GM19099 (cell line): ENCODE data around the gene FH.

ENCODE experiments used
- POLR2A ChIP-seq: IDR thresholded peaks from 3 replicates; pipeline ENCODE4 v1.6.1; 2011; ENCODE audit warnings: low read depth; ENCODE audit not compliant: insufficient read length; ENCODE audit errors: extremely low read depth

Gene FH

DNA sequence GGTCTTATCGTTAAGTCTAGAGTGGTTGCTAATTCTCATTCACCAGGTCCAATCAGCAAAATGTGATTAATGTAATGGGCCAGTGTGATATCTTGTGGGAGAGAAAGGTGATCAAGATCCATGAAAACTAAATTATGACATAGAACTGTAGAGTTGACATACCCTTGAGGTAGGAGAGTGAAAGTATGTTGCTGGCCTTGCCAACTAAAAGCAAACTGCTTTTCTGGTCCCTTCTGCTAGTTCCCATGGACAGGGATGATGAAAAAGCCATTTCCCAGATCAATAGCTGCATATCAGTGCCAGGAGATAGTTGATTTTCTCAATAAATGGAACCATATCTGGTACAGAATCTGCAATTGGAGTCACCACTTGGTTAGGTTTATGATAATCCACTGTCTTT is 65.8 kb downstream of the FH start:
- no peak for TF ChIP-seq POLR2A

DNA sequence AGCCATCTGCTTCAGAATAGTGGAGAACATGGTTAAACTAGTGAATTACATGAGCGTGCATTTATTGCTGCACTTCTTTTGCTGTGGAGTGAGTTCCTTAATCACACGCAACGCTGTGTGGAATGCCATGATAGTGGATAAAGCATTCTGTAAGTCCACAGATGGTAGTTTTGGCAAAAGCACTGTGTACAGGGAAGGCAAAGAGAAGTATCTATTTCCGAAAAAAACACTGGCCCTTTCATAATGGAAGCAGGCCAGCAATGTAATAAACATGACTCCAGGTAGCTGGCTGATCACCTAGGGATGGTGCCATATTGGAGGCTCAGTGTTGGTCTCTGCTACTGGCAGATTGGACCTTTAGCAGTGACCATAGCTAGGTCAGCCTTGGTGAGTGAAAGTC is 67.6 kb downstream of the FH start:
- no peak for TF ChIP-seq POLR2A
